Stimulated activated CD4-positive, alpha-beta T cell treated with anti-CD3 and anti-CD28 coated beads, Interleukin-4, amount 100 ng/mL, for 24 hours (primary cell): Measurements from ENCODE around the gene MAP3K19.
"Not testable (repeated sequence)": the region's sequence is repeated elsewhere in the genome, so short reads cannot be mapped to it uniquely, and the experiment has no call there.

Experiments used
- DNase-seq: peaks from one replicate; pipeline ENCODE4 v3.0.0-alpha.2; 2020

Gene MAP3K19

GRCh38 chr2:135052042-135052876 lies 5.0 kb upstream of the MAP3K19 start, which contains the start of gene RAB3GAP1:
Gene RAB3GAP1 (plus strand): TSS chr2:135052292. CDS start chr2:135052308, 16 bp downstream.
- peak; percentile 91 for DNase-seq

DNA sequence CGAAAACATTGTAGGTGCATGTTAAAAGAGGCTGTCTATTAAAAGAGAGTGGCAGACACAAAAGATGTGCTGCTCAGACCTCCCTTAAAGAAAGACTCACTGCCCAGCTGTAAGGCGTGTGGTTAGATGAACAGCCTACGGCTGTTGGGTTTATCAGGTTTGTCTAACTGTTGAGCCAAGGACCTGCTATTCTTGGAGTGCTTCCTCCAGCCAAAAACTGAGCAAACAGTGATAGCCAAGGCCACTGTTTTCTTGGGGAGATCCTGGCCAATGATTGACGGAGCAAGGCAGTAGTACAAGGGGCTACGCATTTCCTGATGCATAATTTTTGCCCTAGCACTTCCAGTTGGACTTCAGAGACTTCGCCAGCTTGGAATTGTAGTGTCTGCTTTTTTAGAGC lies 3.4 kb upstream of the MAP3K19 start:
- DNase-seq = no peak

DNA sequence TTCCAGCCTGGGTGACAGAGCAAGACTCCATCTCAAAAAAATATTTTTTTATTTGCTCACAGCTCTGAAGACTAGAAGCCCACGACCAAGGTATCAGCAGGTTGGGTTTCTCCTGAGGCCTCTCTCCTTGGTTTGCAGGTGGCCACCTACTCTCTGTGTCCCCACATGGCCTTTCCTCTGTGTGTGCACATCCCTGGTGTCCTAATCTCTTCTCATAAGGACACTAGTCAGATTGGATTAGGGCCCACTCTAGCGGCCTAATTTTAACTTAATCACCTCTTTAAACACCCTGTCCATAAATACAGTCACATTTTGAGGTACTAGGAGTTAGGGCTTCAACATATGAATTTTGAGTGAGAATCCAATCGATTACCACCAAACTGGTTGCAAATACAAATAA lies 2.9 kb upstream of the MAP3K19 start:
- no peak for DNase-seq

- DNase-seq = no peak
Observed at GRCh38 chr2:135048122-135048521, 875 bp upstream of the MAP3K19 start.

DNA sequence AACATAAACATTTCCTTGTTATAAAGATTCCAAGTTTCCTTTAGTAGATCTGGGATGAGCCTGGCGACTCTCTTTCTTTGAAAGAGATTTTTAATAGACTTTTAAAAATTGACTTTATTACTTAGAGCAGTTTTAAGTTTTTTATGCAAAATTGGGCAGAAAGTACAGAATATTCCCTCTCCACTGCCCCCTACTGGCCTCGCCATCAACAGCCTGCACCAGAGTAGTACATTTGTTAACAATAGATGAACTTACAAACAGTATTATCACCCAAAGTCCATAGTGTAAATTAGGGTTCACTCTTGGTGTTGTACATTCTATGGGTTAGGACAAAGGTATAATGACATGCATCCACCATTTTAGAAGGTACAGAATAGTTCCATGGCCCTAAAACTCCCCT lies 3.9 kb downstream of the MAP3K19 start:
- peak; percentile 23 for DNase-seq

GRCh38 chr2:135037831-135038230 lies 9.4 kb downstream of the MAP3K19 start:
- no peak for DNase-seq

GRCh38 chr2:135033216-135033615 lies 14.0 kb downstream of the MAP3K19 start:
- DNase-seq = not testable (repeated sequence)

- no peak for DNase-seq
Observed at GRCh38 chr2:135030826-135031225, 16.4 kb downstream of the MAP3K19 start.

DNA sequence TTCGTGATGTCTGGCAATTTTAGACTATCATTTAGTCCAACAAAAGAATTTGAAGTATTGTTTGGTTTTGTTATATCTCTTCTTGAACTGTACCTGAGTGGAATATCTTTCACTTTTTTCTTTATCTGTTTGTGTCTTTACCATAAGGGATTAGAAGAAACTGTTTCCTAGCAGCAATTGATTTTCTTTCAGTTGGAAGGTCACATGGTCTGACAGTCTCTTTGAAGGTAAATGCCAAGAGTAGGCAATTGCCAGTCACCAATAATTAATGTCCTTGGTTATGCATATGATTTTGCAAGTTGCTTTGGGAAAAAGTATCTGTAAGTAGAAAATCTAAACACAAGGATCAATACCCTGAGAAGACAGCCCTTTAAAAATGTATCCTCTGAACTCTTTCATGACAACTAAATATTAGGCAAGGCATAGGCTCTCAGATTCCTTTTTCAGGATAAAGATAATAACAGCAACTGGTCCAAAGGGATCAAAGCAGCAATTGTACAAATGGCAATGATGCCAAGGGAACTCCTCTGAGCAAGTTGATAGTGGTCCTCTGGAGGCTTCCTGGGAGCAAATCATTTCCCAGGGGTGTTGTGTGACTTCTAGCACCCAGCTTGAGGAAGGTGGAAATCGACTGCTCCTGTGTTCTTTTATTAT lies 17.6 kb downstream of the MAP3K19 start:
- DNase-seq = no peak

- no peak for DNase-seq
Observed at GRCh38 chr2:135023886-135024485, 23.3 kb downstream of the MAP3K19 start.

- no peak for DNase-seq
Observed at GRCh38 chr2:135022952-135023880, 24.0 kb downstream of the MAP3K19 start.

- DNase-seq = no peak
Observed at GRCh38 chr2:135021618-135022017, 25.6 kb downstream of the MAP3K19 start.

DNA sequence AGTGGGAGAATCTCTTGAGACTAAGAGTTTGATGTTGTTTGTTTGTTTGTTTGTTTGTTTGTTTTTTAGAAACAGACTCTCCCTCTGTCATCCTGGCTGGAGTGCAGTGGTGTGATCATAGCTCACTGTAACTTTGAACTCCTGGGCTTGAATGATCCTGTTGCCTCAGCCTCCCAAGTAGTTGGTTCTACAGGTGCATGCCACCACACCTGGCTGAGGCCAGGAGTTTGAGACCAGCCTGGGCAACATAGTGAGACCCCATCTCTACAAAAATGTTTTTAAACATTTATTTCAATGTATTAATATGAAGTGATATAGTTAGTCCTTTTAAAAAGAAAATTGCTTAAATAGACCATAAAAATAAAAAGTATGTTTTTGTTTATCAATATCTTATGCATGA lies 35.6 kb downstream of the MAP3K19 start:
- no peak for DNase-seq

DNA sequence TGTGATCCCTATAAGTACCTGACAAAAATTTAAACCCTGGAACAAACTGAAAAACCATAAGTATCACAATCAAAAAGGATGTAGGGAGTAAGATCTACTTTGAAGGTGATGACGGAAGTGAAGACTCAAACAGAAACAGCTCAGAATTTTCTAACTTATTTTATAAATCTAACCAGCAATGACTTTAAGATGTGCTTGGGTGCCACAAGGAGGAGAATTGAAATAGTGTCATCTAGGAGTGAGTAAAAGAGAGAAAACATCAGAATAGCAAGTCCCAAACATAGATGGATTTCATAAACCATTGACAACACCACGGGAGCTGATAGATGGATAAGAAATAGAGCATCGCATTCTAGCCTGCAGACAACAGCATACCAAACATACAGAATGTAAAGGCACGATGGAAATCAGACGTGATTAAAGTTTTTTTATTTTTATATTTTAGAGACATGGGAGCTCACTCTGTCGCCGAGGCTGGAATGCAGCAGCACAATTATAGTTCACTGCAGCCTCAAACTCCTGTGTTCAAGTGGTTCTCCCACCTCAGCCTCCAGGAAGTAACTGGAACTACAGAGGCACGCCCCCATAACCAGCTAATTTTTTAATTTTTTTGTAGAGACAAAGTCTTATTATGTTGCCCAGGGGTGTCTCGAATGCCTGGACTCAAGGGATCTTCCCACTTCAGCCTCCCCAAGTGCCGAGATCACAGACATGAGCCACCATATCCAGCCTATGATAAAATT lies 36.9 kb downstream of the MAP3K19 start:
- DNase-seq = no peak

GRCh38 chr2:135009339-135009738 lies 37.9 kb downstream of the MAP3K19 start:
- no peak for DNase-seq

GRCh38 chr2:135005753-135006152 lies 41.5 kb downstream of the MAP3K19 start:
- no peak for DNase-seq

GRCh38 chr2:135004005-135004746 lies 43.1 kb downstream of the MAP3K19 start:
- peak; percentile 77 for DNase-seq

- no peak for DNase-seq
Observed at GRCh38 chr2:135002836-135003235, 44.4 kb downstream of the MAP3K19 start.

GRCh38 chr2:134999521-134999920 lies 47.7 kb downstream of the MAP3K19 start:
- no peak for DNase-seq

DNA sequence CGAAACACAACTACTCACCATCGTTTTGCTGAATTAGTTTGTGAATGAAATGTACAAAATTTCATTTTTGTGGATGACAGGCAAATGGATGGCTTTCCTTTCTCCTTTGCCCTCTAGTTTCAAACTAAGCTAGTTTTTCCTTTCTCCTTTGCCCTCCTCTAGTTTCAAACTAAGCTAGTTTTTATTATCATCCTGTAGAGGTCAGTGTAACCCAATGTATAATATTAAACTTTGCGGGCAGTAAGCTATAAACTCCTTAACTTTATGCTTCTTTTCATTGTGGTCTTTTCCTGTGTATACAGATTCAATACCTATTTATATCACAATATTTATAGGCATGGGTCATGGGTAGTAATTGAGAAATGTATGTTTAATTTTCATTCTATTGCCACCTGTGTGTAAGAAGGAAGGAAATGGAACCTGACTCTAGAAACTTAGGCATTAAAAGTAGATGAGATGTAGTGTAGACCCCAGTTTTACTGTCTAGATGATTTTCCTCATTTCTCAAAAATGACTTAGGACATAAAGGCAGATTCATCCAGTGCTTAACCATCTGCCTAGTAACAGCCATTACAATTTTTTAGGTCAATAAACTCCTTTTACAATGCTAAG lies 58.1 kb downstream of the MAP3K19 start:
- DNase-seq = no peak

- no peak for DNase-seq
Observed at GRCh38 chr2:134985061-134985460, 62.2 kb downstream of the MAP3K19 start.
